ENCODE results near the gene TTC28.

- TF ChIP-seq, protein P1, sequence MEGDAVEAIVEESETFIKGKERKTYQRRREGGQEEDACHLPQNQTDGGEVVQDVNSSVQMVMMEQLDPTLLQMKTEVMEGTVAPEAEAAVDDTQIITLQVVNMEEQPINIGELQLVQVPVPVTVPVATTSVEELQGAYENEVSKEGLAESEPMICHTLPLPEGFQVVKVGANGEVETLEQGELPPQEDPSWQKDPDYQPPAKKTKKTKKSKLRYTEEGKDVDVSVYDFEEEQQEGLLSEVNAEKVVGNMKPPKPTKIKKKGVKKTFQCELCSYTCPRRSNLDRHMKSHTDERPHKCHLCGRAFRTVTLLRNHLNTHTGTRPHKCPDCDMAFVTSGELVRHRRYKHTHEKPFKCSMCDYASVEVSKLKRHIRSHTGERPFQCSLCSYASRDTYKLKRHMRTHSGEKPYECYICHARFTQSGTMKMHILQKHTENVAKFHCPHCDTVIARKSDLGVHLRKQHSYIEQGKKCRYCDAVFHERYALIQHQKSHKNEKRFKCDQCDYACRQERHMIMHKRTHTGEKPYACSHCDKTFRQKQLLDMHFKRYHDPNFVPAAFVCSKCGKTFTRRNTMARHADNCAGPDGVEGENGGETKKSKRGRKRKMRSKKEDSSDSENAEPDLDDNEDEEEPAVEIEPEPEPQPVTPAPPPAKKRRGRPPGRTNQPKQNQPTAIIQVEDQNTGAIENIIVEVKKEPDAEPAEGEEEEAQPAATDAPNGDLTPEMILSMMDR (IDR thresholded peaks at IDR 0.05; ENCODE audit: insufficient read depth, low read length, poor library complexity, severe bottlenecking), result peak; percentile 23
- TF ChIP-seq EZH2phosphoT487 (conservative IDR thresholded peaks at IDR 0.05; ENCODE audit: low read length), result no peak
Measured at GRCh38 chr22:28600546-28601143, 79.0 kb downstream of the TTC28 start.

All from SU-DHL-6 (cell line).